GM20000 (cell line): ENCODE data around the gene MRTFB.

ENCODE experiments used
- DNase-seq: peaks from one replicate; pipeline ENCODE4 v3.0.0; 2012; ENCODE audit warnings: low spot score
- TF ChIP-seq, protein P1 (sequence below): IDR thresholded peaks from 2 replicates; pipeline ENCODE4 v1.5.1; 2012; ENCODE audit warnings: mild to moderate bottlenecking, control low read depth; ENCODE audit errors: extremely low read depth, missing control alignments

The MRTFB gene

GRCh38 chr16:14300705-14301168 lies 229.6 kb downstream of the MRTFB start:
- peak; percentile 83 for DNase-seq
- TF ChIP-seq, protein P1, sequence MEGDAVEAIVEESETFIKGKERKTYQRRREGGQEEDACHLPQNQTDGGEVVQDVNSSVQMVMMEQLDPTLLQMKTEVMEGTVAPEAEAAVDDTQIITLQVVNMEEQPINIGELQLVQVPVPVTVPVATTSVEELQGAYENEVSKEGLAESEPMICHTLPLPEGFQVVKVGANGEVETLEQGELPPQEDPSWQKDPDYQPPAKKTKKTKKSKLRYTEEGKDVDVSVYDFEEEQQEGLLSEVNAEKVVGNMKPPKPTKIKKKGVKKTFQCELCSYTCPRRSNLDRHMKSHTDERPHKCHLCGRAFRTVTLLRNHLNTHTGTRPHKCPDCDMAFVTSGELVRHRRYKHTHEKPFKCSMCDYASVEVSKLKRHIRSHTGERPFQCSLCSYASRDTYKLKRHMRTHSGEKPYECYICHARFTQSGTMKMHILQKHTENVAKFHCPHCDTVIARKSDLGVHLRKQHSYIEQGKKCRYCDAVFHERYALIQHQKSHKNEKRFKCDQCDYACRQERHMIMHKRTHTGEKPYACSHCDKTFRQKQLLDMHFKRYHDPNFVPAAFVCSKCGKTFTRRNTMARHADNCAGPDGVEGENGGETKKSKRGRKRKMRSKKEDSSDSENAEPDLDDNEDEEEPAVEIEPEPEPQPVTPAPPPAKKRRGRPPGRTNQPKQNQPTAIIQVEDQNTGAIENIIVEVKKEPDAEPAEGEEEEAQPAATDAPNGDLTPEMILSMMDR: peak; percentile 90

DNA sequence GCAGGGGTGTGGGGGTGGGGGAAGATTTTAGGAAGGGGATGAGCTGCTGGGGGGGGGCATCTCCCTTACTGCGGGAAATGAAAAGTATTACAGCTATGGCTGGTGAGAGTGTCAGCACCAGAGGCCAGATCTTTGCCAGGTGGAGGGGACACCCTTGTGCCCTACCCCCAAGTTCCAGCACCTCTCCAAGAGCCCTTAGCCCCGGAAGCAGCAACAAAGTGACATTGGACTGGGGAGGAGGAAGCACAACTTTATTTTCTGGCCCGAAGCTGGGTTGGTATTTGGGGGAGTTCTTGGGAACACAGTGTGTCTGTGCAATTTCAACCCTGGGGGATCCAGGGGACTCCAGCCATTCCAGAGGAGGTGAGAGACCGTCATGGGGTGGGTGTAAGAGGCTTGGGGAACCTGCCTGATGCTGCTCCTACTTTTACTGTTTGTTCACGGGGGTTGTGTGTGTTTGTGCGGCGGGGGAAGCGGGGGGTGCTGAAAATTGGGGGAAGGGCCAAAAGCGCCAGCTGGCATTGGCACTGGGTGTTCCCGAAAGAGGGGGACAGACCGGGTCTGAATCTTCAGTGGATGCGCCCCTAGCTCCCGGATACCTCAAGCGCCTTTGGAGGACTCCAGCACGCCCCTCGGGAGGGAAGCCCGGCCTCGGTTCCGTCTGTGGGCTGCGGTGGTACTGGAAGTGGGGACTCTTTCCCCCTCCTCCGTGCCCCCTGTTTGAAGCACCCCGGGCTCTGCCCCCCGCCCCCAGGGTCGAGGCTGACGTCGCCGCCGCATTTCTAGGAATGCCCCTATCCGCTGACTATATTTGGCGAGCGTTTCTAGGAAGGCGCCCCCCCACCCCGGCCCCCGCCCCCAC lies 230.3 kb downstream of the MRTFB start:
- TF ChIP-seq, protein P1: no peak
- DNase-seq: peak; percentile 47

DNA sequence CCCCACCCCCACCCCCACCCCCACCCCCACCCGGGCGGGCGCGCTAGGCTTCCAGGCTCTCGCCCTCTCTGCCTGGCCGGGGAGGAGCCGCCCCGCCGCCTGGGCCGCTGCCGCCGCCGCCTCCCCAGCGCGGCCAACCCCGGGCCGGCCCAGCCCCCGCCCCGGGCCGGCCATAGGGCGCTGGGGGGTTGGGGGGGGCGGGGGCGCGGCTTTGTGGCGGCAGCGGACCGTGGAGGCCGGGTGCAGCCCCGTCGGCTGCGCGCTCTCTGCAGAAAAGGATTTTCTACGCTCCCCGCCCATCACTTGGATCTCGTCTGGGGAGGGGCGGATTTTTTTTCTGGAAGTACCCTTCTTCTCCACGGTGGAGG lies 230.9 kb downstream of the MRTFB start:
- peak; percentile 96 for DNase-seq
- TF ChIP-seq, protein P1: no peak

DNA sequence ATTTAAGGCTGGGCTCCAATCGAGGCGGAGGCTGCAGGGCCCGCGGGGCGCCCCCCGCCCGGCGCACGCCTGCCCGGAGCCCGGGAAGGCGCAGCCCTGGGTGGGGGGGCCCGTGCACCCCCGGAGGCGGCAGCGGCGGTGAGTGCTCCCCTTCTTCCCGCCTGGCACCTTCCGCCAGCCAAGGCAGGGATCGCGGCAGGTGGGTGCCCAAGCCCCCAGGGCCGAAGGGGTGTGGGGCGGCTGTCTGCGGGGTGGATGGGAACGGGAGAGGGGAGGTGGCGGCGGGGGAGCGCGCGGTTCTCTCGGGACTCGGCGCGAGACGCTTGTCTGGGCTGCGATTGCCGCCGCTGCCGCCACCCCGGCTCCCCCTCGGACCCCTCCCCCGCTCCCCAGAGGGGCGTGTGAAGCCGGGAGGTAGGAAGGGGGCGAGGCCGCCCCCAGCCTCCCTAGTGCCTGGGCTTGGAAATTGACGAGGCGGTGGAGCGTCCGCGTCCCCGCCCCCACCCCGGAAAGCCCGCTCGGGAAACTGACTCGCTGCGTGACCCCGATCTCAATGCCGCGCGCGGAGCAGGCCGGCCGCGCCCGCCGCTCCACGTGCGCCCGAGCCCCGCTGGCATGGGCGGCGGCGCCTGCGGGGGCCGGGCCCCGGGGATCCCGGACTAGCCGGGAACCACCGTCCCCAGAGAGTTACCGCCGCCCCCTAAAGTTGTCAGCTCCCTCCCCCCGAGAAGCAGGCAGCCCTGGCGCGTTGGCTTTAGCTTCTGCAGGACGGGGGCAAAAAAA lies 231.5 kb downstream of the MRTFB start:
- TF ChIP-seq, protein P1: no peak

GRCh38 chr16:14303182-14303618 lies 232.1 kb downstream of the MRTFB start:
- TF ChIP-seq, protein P1: no peak
- no peak for DNase-seq

More for the DNA sequence above, 231.5 kb downstream of the MRTFB start:
- peak; percentile 74 for DNase-seq

- TF ChIP-seq, protein P1: no peak
- peak; percentile 53 for DNase-seq
Measured at GRCh38 chr16:14303639-14304394, 232.7 kb downstream of the MRTFB start.
